Measurements from ENCODE around the gene RSPRY1.

The RSPRY1 gene

GRCh38 chr16:57141822-57142631, 44.1 kb upstream of the RSPRY1 start:
- no peak overlapping the region for H3K4me3 ChIP-seq (replicated peaks; ENCODE audit: low read depth, low read length)
- TF ChIP-seq, protein P1, sequence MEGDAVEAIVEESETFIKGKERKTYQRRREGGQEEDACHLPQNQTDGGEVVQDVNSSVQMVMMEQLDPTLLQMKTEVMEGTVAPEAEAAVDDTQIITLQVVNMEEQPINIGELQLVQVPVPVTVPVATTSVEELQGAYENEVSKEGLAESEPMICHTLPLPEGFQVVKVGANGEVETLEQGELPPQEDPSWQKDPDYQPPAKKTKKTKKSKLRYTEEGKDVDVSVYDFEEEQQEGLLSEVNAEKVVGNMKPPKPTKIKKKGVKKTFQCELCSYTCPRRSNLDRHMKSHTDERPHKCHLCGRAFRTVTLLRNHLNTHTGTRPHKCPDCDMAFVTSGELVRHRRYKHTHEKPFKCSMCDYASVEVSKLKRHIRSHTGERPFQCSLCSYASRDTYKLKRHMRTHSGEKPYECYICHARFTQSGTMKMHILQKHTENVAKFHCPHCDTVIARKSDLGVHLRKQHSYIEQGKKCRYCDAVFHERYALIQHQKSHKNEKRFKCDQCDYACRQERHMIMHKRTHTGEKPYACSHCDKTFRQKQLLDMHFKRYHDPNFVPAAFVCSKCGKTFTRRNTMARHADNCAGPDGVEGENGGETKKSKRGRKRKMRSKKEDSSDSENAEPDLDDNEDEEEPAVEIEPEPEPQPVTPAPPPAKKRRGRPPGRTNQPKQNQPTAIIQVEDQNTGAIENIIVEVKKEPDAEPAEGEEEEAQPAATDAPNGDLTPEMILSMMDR (IDR thresholded peaks at IDR 0.05; ENCODE audit: low read depth, low read length, missing control alignments): no peak
- peak; percentile 40 for DNase-seq (ENCODE audit: extremely low read depth, low read depth)

- TF ChIP-seq, protein P1 (IDR thresholded peaks at IDR 0.05; ENCODE audit: low read depth, low read length, missing control alignments): no peak
- DNase-seq (ENCODE audit: extremely low read depth, low read depth): no peak
- H3K4me3 ChIP-seq (replicated peaks; ENCODE audit: low read depth, low read length): no peak overlapping the region
Observed at GRCh38 chr16:57143149-57143921, 42.8 kb upstream of the RSPRY1 start.

DNA sequence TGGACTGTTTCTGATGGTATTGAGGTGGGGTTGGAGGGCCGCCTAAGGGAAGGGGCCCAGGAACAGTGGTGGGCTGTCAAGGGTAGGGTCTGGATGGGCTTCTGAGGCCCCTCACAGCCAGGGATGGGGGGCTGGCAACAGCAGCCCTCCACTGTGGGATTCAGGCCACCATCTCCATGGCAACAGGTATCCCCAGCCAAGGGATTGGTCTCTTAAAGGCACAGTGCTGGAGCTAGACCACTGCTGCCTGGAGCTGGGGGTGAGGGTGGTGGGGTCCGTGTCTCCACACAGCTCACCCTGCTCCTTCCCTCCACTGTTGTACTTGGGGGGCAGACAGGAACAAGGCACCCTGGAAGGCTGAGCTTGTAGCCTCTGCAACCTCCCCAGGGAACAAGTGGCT, 42.1 kb upstream of the RSPRY1 start:
- DNase-seq (ENCODE audit: extremely low read depth, low read depth): no peak
- TF ChIP-seq, protein P1 (IDR thresholded peaks at IDR 0.05; ENCODE audit: low read depth, low read length, missing control alignments): no peak
- no peak overlapping the region for H3K4me3 ChIP-seq (replicated peaks; ENCODE audit: low read depth, low read length)

DNA sequence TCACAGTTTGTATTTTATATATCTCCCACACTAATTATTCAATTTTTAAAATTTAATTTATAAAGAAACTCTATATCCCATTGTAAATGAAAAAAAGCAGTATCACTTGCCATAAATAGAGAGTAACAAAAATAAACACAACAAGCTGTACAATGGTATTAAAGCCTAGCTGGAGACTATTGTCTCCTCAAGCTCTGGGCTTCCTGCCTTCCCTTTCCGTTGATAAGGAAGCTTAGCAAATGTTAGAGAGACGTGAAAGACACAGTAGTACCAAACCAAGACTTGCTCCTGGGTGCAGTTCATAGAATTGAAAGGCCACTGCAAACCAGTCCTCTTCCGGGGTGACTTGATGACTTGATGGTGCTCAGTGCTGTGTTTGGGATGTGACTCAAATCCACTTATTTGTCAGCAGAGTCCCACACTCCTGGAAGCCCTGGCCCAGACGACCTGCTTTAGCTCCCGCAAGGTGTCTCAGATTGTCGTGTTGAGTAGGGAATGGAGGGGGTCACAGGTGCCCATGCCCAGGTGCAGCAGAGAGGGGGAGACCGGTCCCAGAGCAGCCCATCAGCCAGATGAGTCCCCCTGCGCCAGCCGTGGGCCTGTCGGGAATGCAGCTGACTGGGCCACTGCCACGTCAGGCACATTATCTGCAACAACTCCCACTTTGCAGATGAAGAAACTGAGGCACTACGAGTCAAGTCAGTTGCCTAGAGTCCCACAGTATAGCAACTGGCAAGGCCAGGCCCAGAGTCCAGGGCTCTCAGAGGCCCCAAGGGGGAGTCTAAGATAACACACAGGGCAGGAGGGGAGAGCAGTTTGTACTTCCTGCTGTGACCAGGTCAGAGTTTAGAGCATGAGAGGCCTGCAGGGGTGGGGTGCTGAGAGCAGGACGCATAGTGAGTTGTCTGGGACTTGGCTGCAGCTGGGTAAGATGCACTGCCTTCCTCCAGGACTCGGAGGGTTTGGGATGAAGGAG, 40.8 kb upstream of the RSPRY1 start:
- TF ChIP-seq, protein P1 (IDR thresholded peaks at IDR 0.05; ENCODE audit: low read depth, low read length, missing control alignments): no peak
- H3K4me3 ChIP-seq (replicated peaks; ENCODE audit: low read depth, low read length): no peak overlapping the region
- no peak for DNase-seq (ENCODE audit: extremely low read depth, low read depth)

DNA sequence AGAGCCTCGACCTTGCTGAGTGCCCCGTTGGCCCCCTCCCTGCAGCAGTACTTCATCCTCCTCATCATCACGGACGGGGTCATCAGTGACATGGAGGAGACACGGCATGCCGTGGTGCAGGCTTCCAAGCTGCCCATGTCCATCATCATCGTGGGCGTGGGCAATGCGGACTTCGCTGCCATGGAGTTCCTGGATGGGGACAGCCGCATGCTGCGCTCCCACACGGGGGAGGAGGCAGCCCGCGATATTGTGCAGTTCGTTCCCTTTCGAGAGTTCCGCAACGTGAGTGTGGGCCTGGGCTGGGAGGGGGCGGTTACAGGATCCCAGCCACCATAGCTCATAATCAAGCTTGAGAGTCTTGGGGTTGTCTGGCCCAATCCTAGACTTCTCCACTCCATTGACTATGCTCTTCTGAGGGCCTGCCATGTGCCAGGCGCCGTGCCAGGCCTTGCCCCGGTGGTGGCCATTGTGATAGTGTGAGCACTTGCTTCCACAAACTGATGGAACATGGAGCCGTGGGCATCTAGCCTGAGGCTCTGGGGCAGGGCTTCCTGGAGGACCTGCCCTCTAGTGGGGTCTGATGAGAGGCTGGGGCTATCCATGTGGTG, 40.0 kb upstream of the RSPRY1 start:
- H3K4me3 ChIP-seq (replicated peaks; ENCODE audit: low read depth, low read length): no peak overlapping the region
- TF ChIP-seq, protein P1 (IDR thresholded peaks at IDR 0.05; ENCODE audit: low read depth, low read length, missing control alignments): no peak
- no peak for DNase-seq (ENCODE audit: extremely low read depth, low read depth)

- H3K4me3 ChIP-seq (replicated peaks; ENCODE audit: low read depth, low read length): no peak overlapping the region
- TF ChIP-seq, protein P1 (IDR thresholded peaks at IDR 0.05; ENCODE audit: low read depth, low read length, missing control alignments): peak; percentile 24
- DNase-seq (ENCODE audit: extremely low read depth, low read depth): no peak
Observed at GRCh38 chr16:57146735-57147134, 39.4 kb upstream of the RSPRY1 start.
